ENCODE measurements around the gene TRIM3. TPM values are rescaled to one million over a fixed set of nuclear protein-coding genes. Genes with fewer than 3 reads are reported as not detected.

TRIM3 gene
- total RNA-seq, 1 donor from 2014 or later = 10.7 TPM

GRCh38 chr11:6442441-6442840, 31.3 kb downstream of the TRIM3 start:
- intact Hi-C loops (cut with micrococcal nuclease) = loop anchor here (2.0 kb wide), 2 partner anchors 24 to 62 kb away; partner anchors contain the start of gene APBB1

- intact Hi-C loops (cut with micrococcal nuclease) = no loop called here
Measured at GRCh38 chr11:6440906-6441358, 32.8 kb downstream of the TRIM3 start, which contains the start of gene HPX. Gene HPX (minus strand): TSS chr11:6440987. CDS start chr11:6440963, 24 bp downstream.

GRCh38 chr11:6438979-6439571, 34.7 kb downstream of the TRIM3 start:
- intact Hi-C loops (cut with micrococcal nuclease) = loop anchor here (1.0 kb wide), 1 partner anchor 37 kb away; no protein-coding TSS in a partner anchor

GRCh38 chr11:6437993-6438392, 35.7 kb downstream of the TRIM3 start:
- intact Hi-C loops (cut with micrococcal nuclease) = no loop called here

- intact Hi-C loops (cut with micrococcal nuclease) = no loop called here
Measured at GRCh38 chr11:6437423-6437822, 36.3 kb downstream of the TRIM3 start.

- intact Hi-C loops (cut with micrococcal nuclease) = no loop called here
Measured at GRCh38 chr11:6433998-6434660, 39.6 kb downstream of the TRIM3 start.

GRCh38 chr11:6431861-6432260, 41.9 kb downstream of the TRIM3 start:
- intact Hi-C loops (cut with micrococcal nuclease) = no loop called here

- intact Hi-C loops (cut with micrococcal nuclease) = no loop called here
Measured at GRCh38 chr11:6427516-6427915, 46.2 kb downstream of the TRIM3 start.

GRCh38 chr11:6420677-6421076, 53.1 kb downstream of the TRIM3 start:
- intact Hi-C loops (cut with micrococcal nuclease) = no loop called here

- intact Hi-C loops (cut with micrococcal nuclease) = loop anchor here (1.0 to 2.0 kb wide), 4 partner anchors 17 to 62 kb away; partner anchors contain the start of genes ARFIP2, SMPD1 and TIMM10B
Measured at GRCh38 chr11:6419009-6419631, 54.6 kb downstream of the TRIM3 start, which contains the start of gene APBB1. Gene APBB1 (minus strand): TSS chr11:6419094. CDS start chr11:6411347, 7,747 bp downstream.

- intact Hi-C loops (cut with micrococcal nuclease) = loop anchor here (1.0 to 2.0 kb wide), 4 partner anchors 16 to 63 kb away; partner anchors contain the start of genes ARFIP2, SMPD1 and TIMM10B
Measured at GRCh38 chr11:6418557-6419008, 55.2 kb downstream of the TRIM3 start.

GRCh38 chr11:6417907-6418556, 55.7 kb downstream of the TRIM3 start:
- intact Hi-C loops (cut with micrococcal nuclease) = loop anchor here (2.0 kb wide), 1 partner anchor 25 kb away; no protein-coding TSS in a partner anchor

GRCh38 chr11:6415797-6416196, 57.9 kb downstream of the TRIM3 start:
- intact Hi-C loops (cut with micrococcal nuclease) = no loop called here

- intact Hi-C loops (cut with micrococcal nuclease) = loop anchor here (1.0 to 5.0 kb wide), 2 partner anchors 25 to 38 kb away; partner anchors contain the start of gene SMPD1
Measured at GRCh38 chr11:6414874-6415328, 58.8 kb downstream of the TRIM3 start.

- intact Hi-C loops (cut with micrococcal nuclease) = loop anchor here (1.0 to 5.0 kb wide), 2 partner anchors 23 to 36 kb away; partner anchors contain the start of gene SMPD1
Measured at GRCh38 chr11:6413791-6414201, 59.9 kb downstream of the TRIM3 start.

- intact Hi-C loops (cut with micrococcal nuclease) = loop anchor here (5.0 kb wide), 1 partner anchor 34 kb away; no protein-coding TSS in a partner anchor
Measured at GRCh38 chr11:6411594-6412031, 62.1 kb downstream of the TRIM3 start.

- intact Hi-C loops (cut with micrococcal nuclease) = loop anchor here (5.0 kb wide), 1 partner anchor 34 kb away; no protein-coding TSS in a partner anchor
Measured at GRCh38 chr11:6410695-6411430, 62.9 kb downstream of the TRIM3 start.

GRCh38 chr11:6406370-6406769, 67.4 kb downstream of the TRIM3 start:
- intact Hi-C loops (cut with micrococcal nuclease) = no loop called here

GRCh38 chr11:6405846-6406245, 67.9 kb downstream of the TRIM3 start:
- intact Hi-C loops (cut with micrococcal nuclease) = no loop called here

- intact Hi-C loops (cut with micrococcal nuclease) = no loop called here
Measured at GRCh38 chr11:6405052-6405667, 68.6 kb downstream of the TRIM3 start.
